Smooth muscle cell (in vitro differentiated cells): ENCODE data around the gene HSD11B1. TPM values are rescaled to one million over a fixed set of nuclear protein-coding genes. Genes with fewer than 3 reads are reported as not detected.

Source experiments
- DNase-seq: peaks from one replicate; lab custom pipeline; 2025; ENCODE audit not compliant: unreplicated experiment; lab: John Stamatoyannopoulos, UW
- H2AFZ ChIP-seq: fragments of 200-600 bp; sonication (generic); 2 replicates; pipeline ENCODE4 v1.6.0; 2016; ENCODE audit warnings: antibody characterized with exemption, low read depth, mild to moderate bottlenecking
- H3F3A ChIP-seq: fragments of 200-600 bp; sonication (generic); 2 replicates; pipeline ENCODE4 v1.6.0; 2017; ENCODE audit warnings: antibody characterized with exemption, low read depth
- H3K27ac ChIP-seq: fragments of 200-600 bp; sonication (generic); 2 replicates; pipeline ENCODE4 v1.5.1; 2016; ENCODE audit warnings: low read depth, mild to moderate bottlenecking
- H3K27me3 ChIP-seq: fragments of 200-600 bp; sonication (generic); 2 replicates; pipeline ENCODE4 v1.6.1; 2016; ENCODE audit warnings: low read depth, mild to moderate bottlenecking
- H3K36me3 ChIP-seq: fragments of 200-600 bp; sonication (generic); 2 replicates; pipeline ENCODE4 v1.5.1; 2016; ENCODE audit warnings: low read depth
- H3K4me1 ChIP-seq: fragments of 200-600 bp; sonication (generic); 2 replicates; pipeline ENCODE4 v1.5.1; 2016; ENCODE audit warnings: low read depth
- H3K4me2 ChIP-seq: fragments of 200-600 bp; sonication (generic); 2 replicates; pipeline ENCODE4 v1.6.0; 2016; ENCODE audit warnings: mild to moderate bottlenecking
- H3K4me3 ChIP-seq: fragments of 200-600 bp; sonication (generic); 2 replicates; pipeline ENCODE4 v1.5.1; 2016; ENCODE audit warnings: mild to moderate bottlenecking
- H3K79me2 ChIP-seq: fragments of 200-600 bp; sonication (generic); 2 replicates; pipeline ENCODE4 v1.6.0; 2016; ENCODE audit warnings: low read depth, mild to moderate bottlenecking
- H3K9ac ChIP-seq: fragments of 200-600 bp; sonication (generic); 2 replicates; pipeline ENCODE4 v1.6.0; 2016; ENCODE audit warnings: low read depth
- H3K9me3 ChIP-seq: fragments of 200-600 bp; sonication (generic); replicated peaks from 2 replicates; pipeline ENCODE4 v1.5.1; 2016; ENCODE audit warnings: low read depth
- H4K20me1 ChIP-seq: fragments of 200-600 bp; sonication (generic); 2 replicates; pipeline ENCODE4 v1.6.0; 2016; ENCODE audit warnings: low read depth
- WGBS: methylation state at CpG from one replicate; pipeline ENCODE4 v1.1.7; 2016; ENCODE audit warnings: low lambda C conversion rate; 5-methylcytosine and 5-hydroxymethylcytosine counted together
- polyA plus RNA-seq: library from polyadenylated mRNA; unstranded; fragments of >200 nt; fragmentation: Nextera tagmentation; extraction: Ambion mirVana; gene quantifications from 2 replicates; pipeline ENCODE4 v1.2.1, GENCODE V29; 2016
- total RNA-seq: library from RNA; depleted of rRNA; stranded (reverse); fragments of >200 nt; gene quantifications from 2 replicates; pipeline ENCODE4 v1.2.3, GENCODE V29; 2014
- TF ChIP-seq, protein P1 (sequence below): fragments of 200-600 bp; sonication (generic); IDR thresholded peaks from 2 replicates; pipeline ENCODE4 v1.5.1; 2017; ENCODE audit warnings: borderline replicate concordance, mild to moderate bottlenecking, antibody characterized with exemption; ENCODE audit not compliant: insufficient read depth, poor library complexity, severe bottlenecking

HSD11B1 gene
- total and polyA plus RNA-seq, 2 experiments from 2014 or later = not detected

DNA sequence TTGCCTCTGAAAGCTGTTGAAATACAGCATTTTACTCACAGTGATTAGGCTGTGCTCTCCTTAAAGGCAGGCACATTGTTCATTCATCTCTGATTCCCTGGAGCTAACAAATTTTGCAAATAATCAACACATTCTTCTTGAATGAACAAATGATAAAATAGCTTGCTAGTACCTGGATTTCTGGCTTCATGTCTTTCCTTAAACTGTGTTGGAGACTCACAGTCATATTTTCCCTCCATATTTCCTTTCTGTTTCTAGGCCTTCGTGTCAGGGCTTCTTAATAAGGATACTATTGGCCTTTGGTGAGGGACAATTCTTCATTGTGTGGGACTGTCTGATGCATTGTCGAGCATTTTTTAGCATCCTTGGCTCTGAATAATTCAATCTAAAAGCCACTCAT lies 9.7 kb downstream of the HSD11B1 start:
- H3K4me1 ChIP-seq = no peaks in the 10 kb centered on the region
- no peak for DNase-seq
- H3K27ac ChIP-seq = no peak overlapping the region
- H3K36me3 ChIP-seq = no peaks in the 10 kb centered on the region
- no peaks in the 10 kb centered on the region for H3K9me3 ChIP-seq
- H3F3A ChIP-seq = no peaks in the 10 kb centered on the region
- no peaks in the 10 kb centered on the region for H3K79me2 ChIP-seq
- 75% methylated on average over 2 of the region's 2 CpGs for WGBS
- no peak overlapping the region for H3K4me3 ChIP-seq
- H4K20me1 ChIP-seq = no peaks in the 10 kb centered on the region
- H3K27me3 ChIP-seq = peaks cover 6% of the 10 kb centered on the region
- TF ChIP-seq, protein P1, sequence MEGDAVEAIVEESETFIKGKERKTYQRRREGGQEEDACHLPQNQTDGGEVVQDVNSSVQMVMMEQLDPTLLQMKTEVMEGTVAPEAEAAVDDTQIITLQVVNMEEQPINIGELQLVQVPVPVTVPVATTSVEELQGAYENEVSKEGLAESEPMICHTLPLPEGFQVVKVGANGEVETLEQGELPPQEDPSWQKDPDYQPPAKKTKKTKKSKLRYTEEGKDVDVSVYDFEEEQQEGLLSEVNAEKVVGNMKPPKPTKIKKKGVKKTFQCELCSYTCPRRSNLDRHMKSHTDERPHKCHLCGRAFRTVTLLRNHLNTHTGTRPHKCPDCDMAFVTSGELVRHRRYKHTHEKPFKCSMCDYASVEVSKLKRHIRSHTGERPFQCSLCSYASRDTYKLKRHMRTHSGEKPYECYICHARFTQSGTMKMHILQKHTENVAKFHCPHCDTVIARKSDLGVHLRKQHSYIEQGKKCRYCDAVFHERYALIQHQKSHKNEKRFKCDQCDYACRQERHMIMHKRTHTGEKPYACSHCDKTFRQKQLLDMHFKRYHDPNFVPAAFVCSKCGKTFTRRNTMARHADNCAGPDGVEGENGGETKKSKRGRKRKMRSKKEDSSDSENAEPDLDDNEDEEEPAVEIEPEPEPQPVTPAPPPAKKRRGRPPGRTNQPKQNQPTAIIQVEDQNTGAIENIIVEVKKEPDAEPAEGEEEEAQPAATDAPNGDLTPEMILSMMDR = no peak
- H3K9ac ChIP-seq = no peak overlapping the region
- no peak overlapping the region for H3K4me2 ChIP-seq
- no peak overlapping the region for H2AFZ ChIP-seq

DNA sequence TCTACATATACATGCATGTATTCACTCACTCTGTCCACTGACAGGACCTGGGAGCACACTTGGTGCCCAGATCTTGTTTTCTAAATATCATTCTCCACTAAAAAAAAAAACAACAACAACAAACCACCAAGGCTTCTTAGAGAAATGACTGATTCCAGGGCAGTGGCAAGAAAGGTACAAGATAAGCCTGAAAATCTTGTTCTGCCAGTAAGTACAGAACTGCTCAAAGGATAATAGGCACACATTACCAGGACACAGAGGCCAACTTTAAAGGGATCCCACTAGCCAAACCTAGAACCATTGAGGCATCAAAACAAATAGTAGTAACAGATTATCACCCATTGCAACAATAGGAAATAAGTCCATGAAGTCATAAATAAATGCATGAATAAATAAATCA lies 10.7 kb downstream of the HSD11B1 start:
- Histone ChIP-seq H3K36me3 (no peaks in the 10 kb centered on the region), H3K9me3 (no peaks in the 10 kb centered on the region), H3K4me2 (no peak overlapping the region), H3K4me1 (no peaks in the 10 kb centered on the region), H3K79me2 (no peaks in the 10 kb centered on the region), H2AFZ (no peak overlapping the region), H3K27me3 (peaks cover 4% of the 10 kb centered on the region), H3F3A (peaks cover under 1% of the 10 kb centered on the region), H4K20me1 (no peaks in the 10 kb centered on the region), H3K27ac (no peak overlapping the region), H3K9ac (no peak overlapping the region), H3K4me3 (no peak overlapping the region)
- no peak for DNase-seq
- TF ChIP-seq, protein P1 = no peak

DNA sequence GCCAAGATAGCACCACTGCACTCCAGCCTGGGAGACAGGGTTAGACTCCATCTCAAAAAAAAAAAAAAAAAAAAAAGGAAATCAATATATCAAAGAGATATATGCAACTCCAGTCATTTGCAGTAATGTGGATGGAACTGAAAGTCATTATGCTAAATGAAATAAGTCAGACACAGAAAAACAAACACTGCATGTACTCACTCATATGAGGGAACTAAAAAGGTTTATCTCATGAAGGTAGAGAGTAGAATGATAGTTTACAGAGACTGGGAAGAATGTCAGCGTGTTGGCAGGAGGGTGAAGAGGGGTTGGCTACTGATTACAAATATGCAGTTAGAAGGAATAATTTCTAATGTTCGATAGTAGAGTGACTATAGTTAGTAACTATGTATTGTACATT lies 13.2 kb downstream of the HSD11B1 start:
- Histone ChIP-seq H3K9ac (no peak overlapping the region), H3K4me3 (no peak overlapping the region), H3K27me3 (no peaks in the 10 kb centered on the region), H3K36me3 (no peaks in the 10 kb centered on the region), H3K79me2 (no peaks in the 10 kb centered on the region), H3K4me2 (no peak overlapping the region), H4K20me1 (no peaks in the 10 kb centered on the region), H2AFZ (no peak overlapping the region), H3K4me1 (peaks cover 5% of the 10 kb centered on the region), H3F3A (peaks cover 5% of the 10 kb centered on the region), H3K27ac (no peak overlapping the region), H3K9me3 (no peaks in the 10 kb centered on the region)
- DNase-seq = no peak
- TF ChIP-seq, protein P1 = no peak
- WGBS = 66% methylated on average over 2 of the region's 2 CpGs

DNA sequence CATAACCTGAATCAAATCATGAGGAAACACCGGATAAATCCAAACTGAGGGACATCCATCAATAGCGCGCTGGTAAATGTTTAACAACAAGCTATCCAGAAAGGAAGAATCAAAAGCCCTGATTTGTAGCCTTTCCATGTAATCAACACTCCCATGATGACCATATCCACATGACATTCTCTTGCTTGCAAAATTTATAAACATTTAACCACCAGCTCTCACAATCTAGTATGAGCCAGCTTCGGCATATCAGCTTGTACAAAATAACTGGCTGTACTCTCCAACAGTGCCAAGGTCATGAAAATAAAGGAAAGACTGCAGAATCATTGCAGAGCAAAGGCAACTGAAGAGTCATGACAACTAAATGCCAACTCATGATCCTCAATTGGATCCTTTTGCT lies 15.7 kb downstream of the HSD11B1 start:
- Histone ChIP-seq H3K4me3 (no peak overlapping the region), H2AFZ (no peak overlapping the region), H3K27me3 (no peaks in the 10 kb centered on the region), H3K27ac (peak overlapping the region; percentile 33), H3K4me1 (peaks cover 5% of the 10 kb centered on the region), H3K36me3 (no peaks in the 10 kb centered on the region), H3K9me3 (no peaks in the 10 kb centered on the region), H4K20me1 (no peaks in the 10 kb centered on the region), H3K9ac (no peak overlapping the region), H3F3A (peaks cover 5% of the 10 kb centered on the region), H3K79me2 (no peaks in the 10 kb centered on the region), H3K4me2 (no peak overlapping the region)
- no peak for DNase-seq
- TF ChIP-seq, protein P1 = no peak
- 83% methylated on average over 4 of the region's 4 CpGs for WGBS
